Gastroesophageal sphincter (tissue), 3 donors: ENCODE data around the gene TCHH.
"Not testable (repeated sequence)": the region's sequence is repeated elsewhere in the genome, so short reads cannot be mapped to it uniquely, and the experiment has no call there.

ENCODE experiments used
- CTCF ChIP-seq, 4 experiments: fragments of 200-600 bp in 2 of 4; fragments of 450-650 bp in 2 of 4; sonication (generic) in 1 of 4; IDR thresholded peaks; one replicate each; pipeline ENCODE4 v1.5.1; 2017 to 2019; ENCODE audit warnings: antibody characterized with exemption in 4 of 4, mild to moderate bottlenecking in 2 of 4, moderate library complexity in 2 of 4
- POLR2AphosphoS5 ChIP-seq: sonication (generic); formaldehyde crosslinking; IDR thresholded peaks from one replicate; pipeline ENCODE4 v1.6.1; 2017; ENCODE audit warnings: antibody characterized with exemption

- TF ChIP-seq CTCF (IDR thresholded peaks at IDR 0.05); POLR2AphosphoS5: not testable (repeated sequence)
Measured at GRCh38 chr1:152144674-152145183, 29.5 kb upstream of the TCHH start.
